Measurements from ENCODE around the gene RASL10A.

- TF ChIP-seq, protein P1, sequence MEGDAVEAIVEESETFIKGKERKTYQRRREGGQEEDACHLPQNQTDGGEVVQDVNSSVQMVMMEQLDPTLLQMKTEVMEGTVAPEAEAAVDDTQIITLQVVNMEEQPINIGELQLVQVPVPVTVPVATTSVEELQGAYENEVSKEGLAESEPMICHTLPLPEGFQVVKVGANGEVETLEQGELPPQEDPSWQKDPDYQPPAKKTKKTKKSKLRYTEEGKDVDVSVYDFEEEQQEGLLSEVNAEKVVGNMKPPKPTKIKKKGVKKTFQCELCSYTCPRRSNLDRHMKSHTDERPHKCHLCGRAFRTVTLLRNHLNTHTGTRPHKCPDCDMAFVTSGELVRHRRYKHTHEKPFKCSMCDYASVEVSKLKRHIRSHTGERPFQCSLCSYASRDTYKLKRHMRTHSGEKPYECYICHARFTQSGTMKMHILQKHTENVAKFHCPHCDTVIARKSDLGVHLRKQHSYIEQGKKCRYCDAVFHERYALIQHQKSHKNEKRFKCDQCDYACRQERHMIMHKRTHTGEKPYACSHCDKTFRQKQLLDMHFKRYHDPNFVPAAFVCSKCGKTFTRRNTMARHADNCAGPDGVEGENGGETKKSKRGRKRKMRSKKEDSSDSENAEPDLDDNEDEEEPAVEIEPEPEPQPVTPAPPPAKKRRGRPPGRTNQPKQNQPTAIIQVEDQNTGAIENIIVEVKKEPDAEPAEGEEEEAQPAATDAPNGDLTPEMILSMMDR (IDR thresholded peaks at IDR 0.05 in 8 of 11, conservative IDR thresholded peaks at IDR 0.05 in 3 of 11) = no peak
- TF ChIP-seq POLR2AphosphoS5 (IDR thresholded peaks at IDR 0.05) (peak in 2 of 3 donors; percentile 51 to 60), POLR2A (IDR thresholded peaks at IDR 0.05) (no peak)
Observed at GRCh38 chr22:29301716-29302401, 13.6 kb downstream of the RASL10A start.

Data from spleen (tissue), 7 donors.